Measurements from ENCODE around the gene BLACAT1. TPM values are rescaled to one million over a fixed set of nuclear protein-coding genes. Genes with fewer than 3 reads are reported as not detected.

BLACAT1 gene
- total and polyA plus RNA-seq, 2 of the 13 experiments (the other 11 are each of a cell fraction or from before 2014, with no cell fraction given): 1.2 to 2.8 TPM

- Histone ChIP-seq H3K36me3 (replicated peaks in 1 of 2; ENCODE audit: control insufficient read depth in 1 of 2, insufficient read depth in 2 of 2, low read length in 2 of 2) (no peaks in the 10 kb centered on the region; a peak in 1 of 5 replicates), H3K9me3 (ENCODE audit: low read length) (no peaks in the 10 kb centered on the region), H3K27me3 (ENCODE audit: control insufficient read depth in 1 of 2, insufficient read depth in 2 of 2, low read length in 2 of 2) (no peaks in the 10 kb centered on the region), H3K27ac (ENCODE audit: extremely low read length, insufficient read depth, low read length) (no peak overlapping the region), H3K9ac (ENCODE audit: insufficient read depth, low read depth, low read length) (no peak overlapping the region), H2AFZ (ENCODE audit: low read length) (no peak overlapping the region), H3K79me2 (ENCODE audit: insufficient read depth, low read length) (peaks cover 24% of the 10 kb centered on the region), H3K4me1 (ENCODE audit: insufficient read depth, low read length) (peaks cover 88% of the 10 kb centered on the region), H3K4me2 (ENCODE audit: low read depth, low read length) (no peak overlapping the region), H3K4me3 (replicated peaks in 1 of 3; ENCODE audit: insufficient read depth in 1 of 3, low read depth in 2 of 3, low read length in 3 of 3) (no peak overlapping the region), H4K20me1 (ENCODE audit: insufficient read depth, low read length) (peaks cover 7% of the 10 kb centered on the region; the same call in 1 of the 2 replicates)
- FAIRE-seq (no peak), ATAC-seq (no peak), DNase-seq (ENCODE audit: low spot score) (no peak)
- in situ Hi-C loops (cut with HindIII; ENCODE audit: extremely low pct_ligation_motif_present, low pct_unique_long_range_greater_than_20kb): no loop called here
- BruUV-seq (replicated peaks): no TSS peak
- WGBS (ENCODE audit: low lambda C conversion rate): 90% methylated on average over 16 of the region's 18 CpGs
- TF ChIP-seq ZNF615 (CRISPR knock-in tag; IDR thresholded peaks at IDR 0.05; ENCODE audit: borderline replicate concordance) (no peak), SAP130 (CRISPR knock-in tag; IDR thresholded peaks at IDR 0.05; ENCODE audit: low read depth) (no peak), NR2F6 (IDR thresholded peaks at IDR 0.05) (no peak), NR2F6 (CRISPR knock-in tag; IDR thresholded peaks at IDR 0.05) (no peak), ARID3A (IDR thresholded peaks at IDR 0.05; ENCODE audit: low read depth, low read length) (no peak), GABPB1 (CRISPR knock-in tag; IDR thresholded peaks at IDR 0.05) (no peak), HNF1A (IDR thresholded peaks at IDR 0.05; ENCODE audit: low read depth) (no peak), HNF1A (CRISPR knock-in tag; IDR thresholded peaks at IDR 0.05; ENCODE audit: borderline replicate concordance) (no peak), ZNF230 (CRISPR knock-in tag; IDR thresholded peaks at IDR 0.05) (no peak)
- ChIA-PET POLR2A (no interaction called here), CTCF (ENCODE audit: low intra/inter-chr PET ratio, low total read pairs) (no interaction called here)
- intact Hi-C loops (cut with micrococcal nuclease; ENCODE audit: unreplicated experiment): no loop called here
Measured at GRCh38 chr1:205444931-205445645, 10.8 kb downstream of the BLACAT1 start.

All from HepG2 (cell line).